Upper lobe of left lung (tissue), 6 donors: Measurements from ENCODE around the gene AAMP. TPM values are rescaled to one million over a fixed set of nuclear protein-coding genes. Genes with fewer than 3 reads are reported as not detected.

Experiments
- ATAC-seq, 2 donors: fragments of 200-7000 bp; cut with Tn5 transposase; one replicate each; pipeline ENCODE4 v1.9.1; 2022; ENCODE audit warnings: mild to moderate bottlenecking in 2 of 2, moderate library complexity in 2 of 2; ENCODE audit not compliant: low FRiP score in 2 of 2
- DNase-seq, 2 donors: peaks; one replicate each; pipeline ENCODE4 v3.0.0-alpha.2; 2019 to 2020
- H3K27ac ChIP-seq, 4 donors: fragments of 200-600 bp; sonication (generic); one replicate each; pipeline ENCODE4 v1.5.1; 2016 to 2019
- H3K27me3 ChIP-seq, 4 donors: fragments of 200-600 bp; sonication (generic); one replicate each; pipeline ENCODE4 v1.5.1; 2017 to 2019
- H3K36me3 ChIP-seq, 4 donors: fragments of 200-600 bp; sonication (generic); one replicate each; pipeline ENCODE4 v1.5.1; 2016 to 2019
- H3K4me1 ChIP-seq, 4 donors: fragments of 200-600 bp; sonication (generic); one replicate each; pipeline ENCODE4 v1.5.1; 2018 to 2019
- H3K4me3 ChIP-seq, 4 donors: fragments of 200-600 bp; sonication (generic); one replicate each; pipeline ENCODE4 v1.5.1; 2017 to 2019; ENCODE audit warnings: mild to moderate bottlenecking in 2 of 4, moderate library complexity in 1 of 4
- H3K9me3 ChIP-seq, 4 donors: fragments of 200-600 bp; sonication (generic); one replicate each; pipeline ENCODE4 v1.5.1; 2018 to 2019
- CTCF ChIP-seq, 6 experiments: fragments of 450-650 bp in 4 of 6; fragments of 200-600 bp in 2 of 6; sonication (generic) in 2 of 6; IDR thresholded peaks; one replicate each; pipeline ENCODE4 v1.5.1; 2016 to 2019; ENCODE audit warnings: antibody characterized with exemption in 6 of 6
- EP300 ChIP-seq, 4 donors: sonication (generic); formaldehyde crosslinking; IDR thresholded peaks; one replicate each; pipeline ENCODE4 v1.5.1; 2017; ENCODE audit warnings: antibody characterized with exemption in 4 of 4, control low read depth in 2 of 4
- POLR2A ChIP-seq, 4 donors: fragments of 450-650 bp; IDR thresholded peaks; one replicate each; pipeline ENCODE4 v1.5.1; 2016 to 2017; ENCODE audit warnings: antibody characterized with exemption in 4 of 4, mild to moderate bottlenecking in 2 of 4
- POLR2AphosphoS5 ChIP-seq, 2 donors: sonication (generic); formaldehyde crosslinking; IDR thresholded peaks; one replicate each; pipeline ENCODE4 v1.5.1; 2017; ENCODE audit warnings: antibody characterized with exemption in 2 of 2
- WGBS, 2 donors: methylation state at CpG; one replicate each; pipeline ENCODE4 v1.1.5; 2017 to 2018; 5-methylcytosine and 5-hydroxymethylcytosine counted together
- total RNA-seq, 6 donors: library from RNA; depleted of rRNA in 4 of 6; stranded (reverse); fragments of >200 nt in 4 of 6; gene quantifications; one replicate each; pipeline versions ENCODE4 v1.1.0 to v1.2.1, GENCODE V29; 2016 to 2021
- donor health status: DM: no; HTN: no; CAD: no; lungs with moderate emphysema.
- donor health status: DM: no; HTN: yes; CAD: no; lungs with severe emphysema.

AAMP gene
- total RNA-seq, 6 donors from 2014 or later = 67.1 to 168 (median 118) TPM

GRCh38 chr2:218221000-218221399, 48.9 kb downstream of the AAMP start:
- no peak overlapping the region for H3K4me3 ChIP-seq
- no peak for ATAC-seq
- no peaks in the 10 kb centered on the region for H3K9me3 ChIP-seq
- peaks cover 67 to 84% (median 68%) of the 10 kb centered on the region in 4 donors for H3K4me1 ChIP-seq
- WGBS, 2 donors = 43 to 44% methylated on average over 5 of the region's 5 CpGs
- TF ChIP-seq EP300 (IDR thresholded peaks at IDR 0.05) = no peak
- TF ChIP-seq POLR2A (IDR thresholded peaks at IDR 0.05) = no peak
- TF ChIP-seq POLR2AphosphoS5 (IDR thresholded peaks at IDR 0.05) = no peak
- TF ChIP-seq CTCF (IDR thresholded peaks at IDR 0.05) = no peak
- H3K27me3 ChIP-seq = no peaks in the 10 kb centered on the region
- peaks cover under 1 to 38% (median 18%) of the 10 kb centered on the region in 4 donors for H3K36me3 ChIP-seq
- DNase-seq = no peak
- peak overlapping the region in 2 of 4 donors; percentile 10 to 96 for H3K27ac ChIP-seq

GRCh38 chr2:218219934-218220333, 50.0 kb downstream of the AAMP start:
- 30 to 40% methylated on average over 2 of the region's 2 CpGs for WGBS, 2 donors
- no peaks in the 10 kb centered on the region for H3K27me3 ChIP-seq
- peaks cover 0 to 27% (median 7%) of the 10 kb centered on the region in 4 donors for H3K36me3 ChIP-seq
- no peak for TF ChIP-seq CTCF (IDR thresholded peaks at IDR 0.05)
- no peak for TF ChIP-seq EP300 (IDR thresholded peaks at IDR 0.05)
- H3K9me3 ChIP-seq = no peaks in the 10 kb centered on the region
- no peak for ATAC-seq
- peak overlapping the region; percentile 95 to 100 (median 98) for H3K27ac ChIP-seq
- peak overlapping the region in 3 of 4 donors; percentile 10 to 83 (median 61) for H3K4me3 ChIP-seq
- H3K4me1 ChIP-seq = peaks cover 67 to 77% (median 68%) of the 10 kb centered on the region in 4 donors
- no peak for DNase-seq

- Histone ChIP-seq H3K4me3 (peak overlapping the region; percentile 61 to 95 (median 84)), H3K9me3 (no peaks in the 10 kb centered on the region), H3K36me3 (peaks cover 0 to 18% (median 0%) of the 10 kb centered on the region in 4 donors), H3K27me3 (no peaks in the 10 kb centered on the region), H3K27ac (peak overlapping the region; percentile 95 to 100 (median 98)), H3K4me1 (peaks cover 54 to 64% (median 59%) of the 10 kb centered on the region in 4 donors)
- WGBS, 2 donors = 5 to 6% methylated on average over 4 of the region's 4 CpGs
- no peak for TF ChIP-seq CTCF (IDR thresholded peaks at IDR 0.05)
- no peak for TF ChIP-seq POLR2AphosphoS5 (IDR thresholded peaks at IDR 0.05)
- no peak for TF ChIP-seq EP300 (IDR thresholded peaks at IDR 0.05)
- no peak for TF ChIP-seq POLR2A (IDR thresholded peaks at IDR 0.05)
- no peak for ATAC-seq
- DNase-seq = no peak
Measured at GRCh38 chr2:218218268-218219185, 51.4 kb downstream of the AAMP start.

- Histone ChIP-seq H3K4me1 (peaks cover 44 to 55% (median 50%) of the 10 kb centered on the region in 4 donors), H3K4me3 (peak overlapping the region; percentile 61 to 95 (median 84)), H3K27ac (peak overlapping the region; percentile 95 to 100 (median 98)), H3K27me3 (no peaks in the 10 kb centered on the region), H3K9me3 (no peaks in the 10 kb centered on the region), H3K36me3 (peaks cover 0 to 9% (median 0%) of the 10 kb centered on the region in 4 donors)
- peak; percentile 80 to 92 for DNase-seq
- ATAC-seq = peak; percentile 87 to 88
- WGBS, 2 donors = 1% methylated on average over 27 to 46 of the region's 47 CpGs
- TF ChIP-seq POLR2AphosphoS5 (IDR thresholded peaks at IDR 0.05) (peak in 1 of 2 donors; percentile 39), POLR2A (IDR thresholded peaks at IDR 0.05) (peak in 1 of 4 donors; percentile 35), CTCF (IDR thresholded peaks at IDR 0.05) (no peak), EP300 (IDR thresholded peaks at IDR 0.05) (no peak)
Measured at GRCh38 chr2:218217360-218218267, 52.3 kb downstream of the AAMP start.
